ENCODE measurements around the gene GPR137. TPM values are rescaled to one million over a fixed set of nuclear protein-coding genes. Genes with fewer than 3 reads are reported as not detected.
"Not testable (repeated sequence)": the region's sequence is repeated elsewhere in the genome, so short reads cannot be mapped to it uniquely, and the experiment has no call there.

The GPR137 gene
- total RNA-seq, 3 donors from 2014 or later (not counting 1 experiment from before 2014, with no cell fraction given), result 29.1 to 61.3 (median 34.4) TPM

- peak overlapping the region; percentile 81 for H3K4me3 Mint-ChIP-seq
- H3K27me3 Mint-ChIP-seq (ENCODE audit: low read depth in 2 of 2), result no peaks in the 10 kb centered on the region
- peaks cover 14 to 52% of the 10 kb centered on the region in 2 donors for H3K4me1 Mint-ChIP-seq
- ATAC-seq (peak in 1 of 3 donors; percentile 8), DNase-seq (peak; percentile 62 to 73)
- peak overlapping the region; percentile 69 to 81 for H3K27ac Mint-ChIP-seq
- H3K4me1 ChIP-seq (ENCODE audit: control insufficient read depth, insufficient read depth, low read length), result peaks cover 57% of the 10 kb centered on the region
- under 1% methylated on average over 46 of the region's 46 CpGs for WGBS (ENCODE audit: insufficient coverage)
- TF ChIP-seq CTCF (IDR thresholded peaks at IDR 0.05), result no peak
- peaks cover 10% of the 10 kb centered on the region for H3K36me3 ChIP-seq (ENCODE audit: control insufficient read depth, insufficient read depth, low read length)
- H3K27me3 ChIP-seq (ENCODE audit: control insufficient read depth, insufficient read depth, low read length), result no peaks in the 10 kb centered on the region
- H3K9me3 ChIP-seq (ENCODE audit: control insufficient read depth, insufficient read depth, low read length), result no peaks in the 10 kb centered on the region
- H3K9me3 Mint-ChIP-seq, result no peaks in the 10 kb centered on the region
- H3K4me3 ChIP-seq (ENCODE audit: low read length), result peak overlapping the region; percentile 53
- no peak overlapping the region for H3K27ac ChIP-seq (ENCODE audit: low read length)
- intact Hi-C loops (cut with micrococcal nuclease), result no loop called here
- no peaks in the 10 kb centered on the region for H3K36me3 Mint-ChIP-seq
These were observed 39.6 kb upstream of the GPR137 start for GRCh38 chr11:64245797-64246620.

- H3K36me3 Mint-ChIP-seq; H3K27me3 Mint-ChIP-seq (ENCODE audit: low read depth in 2 of 2); intact Hi-C loops (cut with micrococcal nuclease); H3K4me3 ChIP-seq (ENCODE audit: low read length); H3K27ac ChIP-seq (ENCODE audit: low read length); DNase-seq; H3K9me3 ChIP-seq (ENCODE audit: control insufficient read depth, insufficient read depth, low read length); H3K27me3 ChIP-seq (ENCODE audit: control insufficient read depth, insufficient read depth, low read length); H3K9me3 Mint-ChIP-seq; H3K36me3 ChIP-seq (ENCODE audit: control insufficient read depth, insufficient read depth, low read length): not testable (repeated sequence)
- Mint-ChIP-seq H3K27ac (peak overlapping the region in 1 of 2 donors; percentile 76), H3K4me3 (peak overlapping the region; percentile 83), H3K4me1 (peaks cover 14 to 47% of the 10 kb centered on the region in 2 donors)
- ATAC-seq, result peak; percentile 11 to 29 (median 24)
- peaks cover 60% of the 10 kb centered on the region for H3K4me1 ChIP-seq (ENCODE audit: control insufficient read depth, insufficient read depth, low read length)
- under 1% methylated on average over 43 of the region's 43 CpGs for WGBS (ENCODE audit: insufficient coverage)
These were observed 39.1 kb upstream of the GPR137 start for GRCh38 chr11:64246621-64246870.

GRCh38 chr11:64246871-64247728 is 38.5 kb upstream of the GPR137 start, which contains the start of gene PPP1R14B:
TSS of gene PPP1R14B (minus strand) at chr11:64246943. CDS start at chr11:64246673, 270 bp downstream.
- Histone ChIP-seq H3K4me1 (ENCODE audit: control insufficient read depth, insufficient read depth, low read length) (peaks cover 62% of the 10 kb centered on the region), H3K9me3 (ENCODE audit: control insufficient read depth, insufficient read depth, low read length) (no peaks in the 10 kb centered on the region)
- WGBS (ENCODE audit: insufficient coverage), result 2% methylated on average over 59 of the region's 74 CpGs

More at GRCh38 chr11:64246871-64247728, 38.5 kb upstream of the GPR137 start, which contains the start of gene PPP1R14B:
- H3K4me1 Mint-ChIP-seq, result peaks cover 14 to 49% of the 10 kb centered on the region in 2 donors
- intact Hi-C loops (cut with micrococcal nuclease), result no loop called here
- Histone ChIP-seq H3K27me3 (ENCODE audit: control insufficient read depth, insufficient read depth, low read length) (no peaks in the 10 kb centered on the region), H3K4me3 (ENCODE audit: low read length) (peak within 1 kb of the TSS; percentile 81), H3K36me3 (ENCODE audit: control insufficient read depth, insufficient read depth, low read length) (peaks cover 10% of the 10 kb centered on the region), H3K27ac (ENCODE audit: low read length) (peak within 1 kb of the TSS; percentile 49)
- no peaks in the 10 kb centered on the region for H3K36me3 Mint-ChIP-seq
- H3K4me3 Mint-ChIP-seq, result peak within 1 kb of the TSS; percentile 85
- DNase-seq, result peak; percentile 69 to 82
- ATAC-seq, result peak; percentile 55 to 76 (median 65)
- no peaks in the 10 kb centered on the region for H3K27me3 Mint-ChIP-seq (ENCODE audit: low read depth in 2 of 2)
- H3K9me3 Mint-ChIP-seq, result no peaks in the 10 kb centered on the region
- no peak for TF ChIP-seq CTCF (IDR thresholded peaks at IDR 0.05)
- peak within 1 kb of the TSS; percentile 69 to 81 for H3K27ac Mint-ChIP-seq

Data from natural killer cell (primary cell).